Stimulated activated CD4-positive, alpha-beta T cell treated with anti-CD3 and anti-CD28 coated beads, Interleukin-1b, Interleukin-23, amount 100 ng/mL, for 24 hours (primary cell): ENCODE data around the gene IL6.
"Not testable (repeated sequence)": the region's sequence is repeated elsewhere in the genome, so short reads cannot be mapped to it uniquely, and the experiment has no call there.

Source experiments
- DNase-seq, 4 experiments: peaks; one replicate each; pipeline ENCODE4 v3.0.0-alpha.2; 2020; ENCODE audit warnings: low read depth in 4 of 4, low spot score in 1 of 4

Gene IL6

GRCh38 chr7:22703978-22704610, 22.9 kb upstream of the IL6 start:
- not testable (repeated sequence) for DNase-seq

- not testable (repeated sequence) for DNase-seq
Observed at GRCh38 chr7:22704722-22705121, 22.3 kb upstream of the IL6 start.

- DNase-seq, result not testable (repeated sequence)
Observed at GRCh38 chr7:22705874-22706273, 21.1 kb upstream of the IL6 start.

- not testable (repeated sequence) for DNase-seq
Observed at GRCh38 chr7:22707026-22707691, 19.8 kb upstream of the IL6 start.

GRCh38 chr7:22708214-22708613, 18.8 kb upstream of the IL6 start:
- DNase-seq, result not testable (repeated sequence)

- not testable (repeated sequence) for DNase-seq
Observed at GRCh38 chr7:22708677-22709061, 18.3 kb upstream of the IL6 start.

GRCh38 chr7:22709062-22709829, 17.8 kb upstream of the IL6 start:
- DNase-seq, result not testable (repeated sequence)

GRCh38 chr7:22709857-22710256, 17.1 kb upstream of the IL6 start:
- no peak for DNase-seq

- no peak for DNase-seq
Observed at GRCh38 chr7:22712999-22713398, 14.0 kb upstream of the IL6 start.

GRCh38 chr7:22713463-22713862, 13.5 kb upstream of the IL6 start:
- DNase-seq, result no peak

- no peak for DNase-seq
Observed at GRCh38 chr7:22715969-22716368, 11.0 kb upstream of the IL6 start.

- DNase-seq, result no peak
Observed at GRCh38 chr7:22717760-22718159, 9.2 kb upstream of the IL6 start.

GRCh38 chr7:22718200-22718711, 8.7 kb upstream of the IL6 start:
- no peak for DNase-seq

- DNase-seq, result no peak
Observed at GRCh38 chr7:22718911-22719420, 8.0 kb upstream of the IL6 start.

GRCh38 chr7:22720791-22721786, 5.9 kb upstream of the IL6 start:
- no peak for DNase-seq

GRCh38 chr7:22722536-22723180, 4.3 kb upstream of the IL6 start:
- DNase-seq, result no peak

GRCh38 chr7:22723181-22723601, 3.8 kb upstream of the IL6 start:
- DNase-seq, result no peak

- no peak for DNase-seq
Observed at GRCh38 chr7:22723637-22724036, 3.4 kb upstream of the IL6 start.

GRCh38 chr7:22724861-22725260, 2.1 kb upstream of the IL6 start:
- DNase-seq, result no peak

GRCh38 chr7:22725585-22725984, 1.4 kb upstream of the IL6 start:
- DNase-seq, result no peak
